Kidney (tissue), 14 donors: ENCODE measurements around the gene ATG16L1. TPM values are rescaled to one million over a fixed set of nuclear protein-coding genes. Genes with fewer than 3 reads are reported as not detected.

ENCODE experiments used
- DNase-seq, 5 donors: peaks; one replicate each; pipeline ENCODE4 v3.0.0-alpha.2; 2013 to 2020
- FAIRE-seq: peaks from 2 replicates; lab custom pipeline; 2012; peaks lifted over from hg19 to GRCh38; lab: Jason Lieb, UNC
- H3K27ac ChIP-seq, 2 donors: one replicate each; pipeline ENCODE4 v1.7.0; 2013; ENCODE audit warnings: low read depth in 2 of 2, low read length in 2 of 2, inconsistent platforms in 1 of 2
- H3K27me3 ChIP-seq: one replicate; pipeline ENCODE4 v1.7.1; 2013; ENCODE audit warnings: low read length, inconsistent platforms; ENCODE audit not compliant: control insufficient read depth, insufficient read depth
- H3K36me3 ChIP-seq, 3 donors: one replicate each; pipeline versions ENCODE4 v1.7.0 to v1.7.1; 2013; ENCODE audit warnings: low read length in 3 of 3, control low read depth in 1 of 3, inconsistent platforms in 1 of 3; ENCODE audit not compliant: insufficient read depth in 3 of 3, control insufficient read depth in 2 of 3
- H3K4me1 ChIP-seq, 3 donors: one replicate each; pipeline versions ENCODE4 v1.7.0 to v1.7.1; 2013; ENCODE audit warnings: low read length in 3 of 3, inconsistent platforms in 1 of 3, low read depth in 1 of 3; ENCODE audit not compliant: control insufficient read depth in 2 of 3, insufficient read depth in 2 of 3
- H3K4me3 ChIP-seq, 3 donors: one replicate each; pipeline versions ENCODE4 v1.7.0 to v1.8.1; 2013; ENCODE audit warnings: low read length in 3 of 3, control low read depth in 1 of 3, inconsistent platforms in 1 of 3
- H3K9ac ChIP-seq, 3 donors: one replicate each; pipeline versions ENCODE4 v1.7.0 to v1.7.1; 2013; ENCODE audit warnings: low read length in 3 of 3, control low read depth in 1 of 3, inconsistent platforms in 1 of 3
- H3K9me3 ChIP-seq, 3 donors: one replicate each; pipeline versions ENCODE4 v1.7.0 to v1.7.1; 2013; ENCODE audit warnings: low read length in 3 of 3, control low read depth in 1 of 3, inconsistent platforms in 1 of 3; ENCODE audit not compliant: control insufficient read depth in 2 of 3, insufficient read depth in 1 of 3
- CTCF ChIP-seq: IDR thresholded peaks from 3 replicates; pipeline ENCODE4 v1.5.1; 2012; ENCODE audit warnings: mild to moderate bottlenecking, moderate library complexity, borderline replicate concordance; ENCODE audit not compliant: insufficient read depth; ENCODE audit errors: extremely low read depth
- intact Hi-C: fragments of 100-400 bp; cut with DNase I; formaldehyde crosslinking; loops from one replicate; pipeline ENCODE4 v1.11.1; 2022
- polyA plus RNA-seq: library from polyadenylated mRNA; stranded (reverse); fragments of 350-450 nt; fragmentation: Illumina TruSeq; extraction: RNeasy Lipid Tissue Mini Kit (QIAGEN cat#74804); gene quantifications from one replicate; pipeline ENCODE4 v1.2.3, GENCODE V29; 2014; ENCODE audit warnings: low read depth, low replicate concordance; ENCODE audit not compliant: insufficient read depth
- total RNA-seq: library from RNA; stranded (reverse); fragmentation: NEBNext Ultra II Directional; extraction: Animal tissue kit (Norgen Biotek cat#: 25700); gene quantifications from one replicate; pipeline ENCODE4 v1.2.1, GENCODE V29; 2021
- donor health status: control.
- donor health status: control.
- donor health status: control.
- donor health status: control.
- donor health status: control.
- donor health status: DM: yes; HTN: yes; CAD: no.
- donor health status: Normal renal cell carcinoma (clear cell type).

The ATG16L1 gene
- total and polyA plus RNA-seq, 2 donors from 2014 or later: 11.7 to 30.8 TPM

- no peak for DNase-seq
- H3K9ac ChIP-seq: no peak overlapping the region
- no peak overlapping the region for H3K27ac ChIP-seq
- no peaks in the 10 kb centered on the region for H3K4me1 ChIP-seq
- no peak overlapping the region for H3K4me3 ChIP-seq
- TF ChIP-seq CTCF: no peak
- no peaks in the 10 kb centered on the region for H3K27me3 ChIP-seq
- H3K9me3 ChIP-seq: no peaks in the 10 kb centered on the region
- intact Hi-C loops: no loop called here
- peaks cover 2 to 79% (median 44%) of the 10 kb centered on the region in 3 donors for H3K36me3 ChIP-seq
- FAIRE-seq: no peak
These were observed 10.5 kb downstream of the ATG16L1 start for GRCh38 chr2:233261819-233262555.

GRCh38 chr2:233262562-233262961, 11.1 kb downstream of the ATG16L1 start:
- Histone ChIP-seq H3K4me3 (no peak overlapping the region), H3K9me3 (no peaks in the 10 kb centered on the region), H3K27ac (no peak overlapping the region), H3K4me1 (no peaks in the 10 kb centered on the region), H3K9ac (no peak overlapping the region), H3K27me3 (no peaks in the 10 kb centered on the region), H3K36me3 (peaks cover 2 to 74% (median 42%) of the 10 kb centered on the region in 3 donors)
- FAIRE-seq (no peak), DNase-seq (no peak)
- intact Hi-C loops: no loop called here
- no peak for TF ChIP-seq CTCF

GRCh38 chr2:233263045-233263570, 11.6 kb downstream of the ATG16L1 start:
- H3K4me1 ChIP-seq: no peaks in the 10 kb centered on the region

More at GRCh38 chr2:233263045-233263570, 11.6 kb downstream of the ATG16L1 start:
- FAIRE-seq: no peak
- no peak for DNase-seq
- TF ChIP-seq CTCF: no peak
- Histone ChIP-seq H3K27ac (no peak overlapping the region), H3K27me3 (no peaks in the 10 kb centered on the region), H3K4me3 (no peak overlapping the region), H3K9me3 (no peaks in the 10 kb centered on the region), H3K9ac (no peak overlapping the region), H3K36me3 (peaks cover 2 to 72% (median 46%) of the 10 kb centered on the region in 3 donors)
- intact Hi-C loops: no loop called here
